Calu3 (cell line): Measurements from ENCODE around the gene MINDY4. TPM values are rescaled to one million over a fixed set of nuclear protein-coding genes. Genes with fewer than 3 reads are reported as not detected.

Experiments
- BruUV-seq: library from RNA; stranded (reverse); fragments of 400-500 nt; replicated peaks from 2 replicates; lab custom pipeline; 2021; lab: Mats Ljungman, UMichigan
- CTCF ChIA-PET: fragments of 300-600 bp; sonication (Branson Sonifier 250); formaldehyde crosslinking; loops from one replicate; lab custom pipeline; 2022; ENCODE audit warnings: antibody characterized with exemption; lab: Charles Lee
- DNase-seq: peaks from one replicate; pipeline ENCODE4 v3.0.0; 2022
- H3K27ac Mint-ChIP-seq: one replicate; pipeline ENCODE4 v1.8.0; 2022; ENCODE audit warnings: mixed read lengths; ENCODE audit not compliant: unreplicated experiment
- H3K27me3 Mint-ChIP-seq: one replicate; pipeline ENCODE4 v1.8.0; 2022; ENCODE audit warnings: mixed read lengths; ENCODE audit not compliant: unreplicated experiment
- H3K36me3 Mint-ChIP-seq: one replicate; pipeline ENCODE4 v1.8.0; 2022; ENCODE audit warnings: mild to moderate bottlenecking, moderate library complexity, mixed read lengths; ENCODE audit not compliant: insufficient read depth, unreplicated experiment
- H3K4me1 Mint-ChIP-seq: one replicate; pipeline ENCODE4 v1.8.0; 2022; ENCODE audit warnings: mild to moderate bottlenecking, low read depth, mixed read lengths; ENCODE audit not compliant: unreplicated experiment
- H3K4me3 Mint-ChIP-seq: one replicate; pipeline ENCODE4 v1.8.0; 2022; ENCODE audit warnings: mild to moderate bottlenecking, low read depth, moderate library complexity, mixed read lengths; ENCODE audit not compliant: unreplicated experiment
- H3K9me3 Mint-ChIP-seq: one replicate; pipeline ENCODE4 v1.8.0; 2022; ENCODE audit warnings: low read depth, mixed read lengths; ENCODE audit not compliant: unreplicated experiment
- intact Hi-C: fragments of 100-400 bp; cut with micrococcal nuclease; formaldehyde crosslinking; loops from one replicate; pipeline ENCODE4 v1.10.0; 2022; ENCODE audit not compliant: unreplicated experiment
- total RNA-seq: library from RNA; stranded (reverse); gene quantifications from 2 replicates; pipeline ENCODE4 v1.2.3, GENCODE V29; 2022
- TF ChIP-seq, protein P1 (sequence below): fragments of 200-600 bp; IDR thresholded peaks from one replicate; pipeline ENCODE4 v1.8.0; 2022; ENCODE audit warnings: antibody characterized with exemption; ENCODE audit not compliant: unreplicated experiment

Gene MINDY4
- total RNA-seq, 1 experiment from 2014 or later = 12.4 TPM

DNA sequence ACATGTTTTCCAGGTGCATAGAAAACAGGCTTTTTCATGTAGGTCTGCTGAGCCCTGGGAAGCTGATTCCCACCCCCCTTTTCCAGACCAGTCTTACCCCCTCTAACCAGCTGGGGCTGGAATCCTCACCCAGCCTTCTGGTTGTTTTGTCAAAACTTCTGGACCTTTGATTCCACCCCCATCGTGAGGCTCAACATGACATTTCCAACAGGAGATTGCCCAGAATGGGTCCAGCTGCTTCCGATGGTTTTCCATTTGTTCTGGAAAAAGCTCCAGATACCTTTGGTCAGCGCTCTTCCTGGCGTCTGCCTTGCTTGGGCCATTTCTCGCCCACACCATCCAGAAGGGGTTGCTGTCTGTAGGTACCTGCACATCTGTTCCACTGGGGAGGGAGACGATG lies 41.5 kb downstream of the MINDY4 start:
- Mint-ChIP-seq H3K9me3 (no peaks in the 10 kb centered on the region), H3K4me3 (no peak overlapping the region), H3K4me1 (peaks cover 8% of the 10 kb centered on the region), H3K27ac (no peak overlapping the region), H3K27me3 (no peaks in the 10 kb centered on the region), H3K36me3 (no peaks in the 10 kb centered on the region)
- no peak for DNase-seq
- no TSS peak for BruUV-seq
- intact Hi-C loops = no loop called here
- TF ChIP-seq, protein P1, sequence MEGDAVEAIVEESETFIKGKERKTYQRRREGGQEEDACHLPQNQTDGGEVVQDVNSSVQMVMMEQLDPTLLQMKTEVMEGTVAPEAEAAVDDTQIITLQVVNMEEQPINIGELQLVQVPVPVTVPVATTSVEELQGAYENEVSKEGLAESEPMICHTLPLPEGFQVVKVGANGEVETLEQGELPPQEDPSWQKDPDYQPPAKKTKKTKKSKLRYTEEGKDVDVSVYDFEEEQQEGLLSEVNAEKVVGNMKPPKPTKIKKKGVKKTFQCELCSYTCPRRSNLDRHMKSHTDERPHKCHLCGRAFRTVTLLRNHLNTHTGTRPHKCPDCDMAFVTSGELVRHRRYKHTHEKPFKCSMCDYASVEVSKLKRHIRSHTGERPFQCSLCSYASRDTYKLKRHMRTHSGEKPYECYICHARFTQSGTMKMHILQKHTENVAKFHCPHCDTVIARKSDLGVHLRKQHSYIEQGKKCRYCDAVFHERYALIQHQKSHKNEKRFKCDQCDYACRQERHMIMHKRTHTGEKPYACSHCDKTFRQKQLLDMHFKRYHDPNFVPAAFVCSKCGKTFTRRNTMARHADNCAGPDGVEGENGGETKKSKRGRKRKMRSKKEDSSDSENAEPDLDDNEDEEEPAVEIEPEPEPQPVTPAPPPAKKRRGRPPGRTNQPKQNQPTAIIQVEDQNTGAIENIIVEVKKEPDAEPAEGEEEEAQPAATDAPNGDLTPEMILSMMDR = no peak
- CTCF ChIA-PET = interaction anchor here (1.3 kb wide), 1 partner anchor 178 kb away, joined by 4 read pairs; no protein-coding TSS in a partner anchor

DNA sequence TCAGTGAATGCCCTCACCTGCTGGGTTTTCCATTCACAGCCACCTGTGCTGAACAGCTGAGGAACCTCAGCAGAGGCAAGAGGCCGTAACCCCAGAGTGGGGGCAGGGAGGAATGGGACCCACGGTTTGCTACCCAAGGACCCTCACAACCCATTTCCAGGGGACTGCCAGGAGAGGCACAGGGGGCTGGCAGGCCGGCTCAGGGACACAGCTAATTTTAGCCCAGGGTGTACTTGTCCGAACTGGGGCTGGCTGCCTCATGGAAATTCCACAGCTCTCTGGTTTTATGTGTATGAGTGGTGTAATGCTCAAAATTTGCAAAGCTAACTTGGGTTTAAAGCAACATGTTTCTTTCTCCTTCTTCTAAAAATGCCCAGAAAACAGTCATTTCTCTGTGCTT lies 42.2 kb downstream of the MINDY4 start:
- Mint-ChIP-seq H3K27ac (no peak overlapping the region), H3K27me3 (no peaks in the 10 kb centered on the region), H3K4me3 (no peak overlapping the region), H3K36me3 (no peaks in the 10 kb centered on the region), H3K9me3 (no peaks in the 10 kb centered on the region), H3K4me1 (peaks cover 6% of the 10 kb centered on the region)
- intact Hi-C loops = no loop called here
- TF ChIP-seq, protein P1 = no peak
- CTCF ChIA-PET = no interaction called here
- no peak for DNase-seq
- no TSS peak for BruUV-seq

DNA sequence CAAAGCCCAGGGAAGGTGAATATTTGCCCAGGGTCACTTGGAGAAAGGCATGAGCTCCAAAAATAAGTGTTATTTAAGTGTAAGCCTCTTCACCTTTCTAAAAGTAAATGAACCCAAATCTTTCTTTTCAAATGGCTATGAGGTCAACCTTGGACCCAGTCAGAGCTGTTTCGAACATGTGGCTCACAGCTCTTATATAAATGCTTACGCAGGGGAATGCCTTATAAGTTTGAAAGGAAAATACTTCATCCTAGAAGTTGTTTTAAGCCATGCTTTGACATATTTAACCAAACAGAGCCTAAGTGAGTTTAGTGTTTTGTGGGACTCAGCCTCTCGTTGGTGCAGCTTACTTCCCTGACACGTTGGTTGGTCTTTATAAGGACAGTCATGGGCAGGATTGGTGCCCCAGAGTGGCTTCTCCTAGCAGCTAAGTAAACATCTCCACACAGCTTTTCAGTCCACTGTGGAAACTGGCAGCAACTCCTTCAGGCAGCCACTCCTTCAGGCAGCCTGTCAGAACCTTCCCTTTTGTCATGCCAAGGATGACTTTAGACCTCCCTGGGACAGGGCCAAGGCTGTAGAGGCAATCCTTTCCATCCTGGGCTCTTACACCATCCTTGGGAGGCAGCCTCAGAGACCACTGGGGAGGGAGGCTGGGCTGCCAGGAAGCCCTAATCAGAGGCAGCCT lies 43.6 kb downstream of the MINDY4 start:
- no peaks in the 10 kb centered on the region for H3K27me3 Mint-ChIP-seq

DNA sequence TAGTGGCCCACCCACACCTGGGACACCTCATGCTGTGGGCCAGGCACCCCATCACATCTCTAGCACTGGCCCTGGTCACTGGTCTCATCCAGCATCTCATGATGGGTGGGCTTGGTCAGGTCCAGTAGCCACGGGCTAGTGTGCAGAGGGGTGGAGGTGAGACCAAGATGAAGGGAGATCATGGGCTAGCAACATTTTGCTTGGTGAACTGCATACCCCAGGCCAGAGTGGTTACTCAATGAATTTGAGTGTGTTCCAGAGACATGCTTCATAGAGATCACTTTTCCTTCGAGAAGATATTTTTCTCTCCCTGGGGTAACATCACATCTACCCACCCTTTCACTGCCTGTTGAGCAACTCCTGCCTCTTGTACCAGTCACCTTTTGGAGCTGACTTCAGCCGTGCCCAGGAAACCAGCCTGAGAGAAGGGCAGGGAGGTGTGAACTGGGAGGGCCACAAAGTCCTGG lies 44.2 kb downstream of the MINDY4 start:
- DNase-seq = no peak
- Mint-ChIP-seq H3K36me3 (no peaks in the 10 kb centered on the region), H3K4me1 (no peaks in the 10 kb centered on the region), H3K27me3 (no peaks in the 10 kb centered on the region), H3K9me3 (no peaks in the 10 kb centered on the region), H3K4me3 (no peak overlapping the region), H3K27ac (no peak overlapping the region)
- intact Hi-C loops = no loop called here
- BruUV-seq = no TSS peak
- CTCF ChIA-PET = interaction anchor here (0.9 kb wide), 1 partner anchor 18 kb away, joined by 3 read pairs; no protein-coding TSS in a partner anchor
- TF ChIP-seq, protein P1 = no peak

More for the DNA sequence above, 43.6 kb downstream of the MINDY4 start:
- Mint-ChIP-seq H3K4me3 (no peak overlapping the region), H3K36me3 (no peaks in the 10 kb centered on the region), H3K9me3 (no peaks in the 10 kb centered on the region), H3K4me1 (no peaks in the 10 kb centered on the region), H3K27ac (no peak overlapping the region)
- TF ChIP-seq, protein P1 = no peak
- DNase-seq = no peak
- intact Hi-C loops = no loop called here
- CTCF ChIA-PET = no interaction called here
- BruUV-seq = no TSS peak
